Fibroblast of mammary gland (primary cell): ENCODE results near the gene CDC42SE2.
"Not testable (repeated sequence)": the region's sequence is repeated elsewhere in the genome, so short reads cannot be mapped to it uniquely, and the experiment has no call there.

Experiments
- DNase-seq: peaks from one replicate; pipeline ENCODE4 v3.0.0-alpha.2; 2010; ENCODE audit warnings: low read depth
- H3K4me3 ChIP-seq: 2 replicates; pipeline ENCODE4 v1.5.1; 2011; ENCODE audit warnings: low read depth, mild to moderate bottlenecking, low read length, moderate library complexity; ENCODE audit not compliant: control insufficient read depth
- CTCF ChIP-seq: conservative IDR thresholded peaks from 2 replicates; pipeline ENCODE4 v1.5.1; 2011; ENCODE audit warnings: low read depth, low read length, inconsistent platforms; ENCODE audit not compliant: control insufficient read depth, insufficient read depth

The CDC42SE2 gene

GRCh38 chr5:131268758-131269370, 5.0 kb downstream of the CDC42SE2 start:
- no peak overlapping the region for H3K4me3 ChIP-seq
- TF ChIP-seq CTCF: no peak
- no peak for DNase-seq

DNA sequence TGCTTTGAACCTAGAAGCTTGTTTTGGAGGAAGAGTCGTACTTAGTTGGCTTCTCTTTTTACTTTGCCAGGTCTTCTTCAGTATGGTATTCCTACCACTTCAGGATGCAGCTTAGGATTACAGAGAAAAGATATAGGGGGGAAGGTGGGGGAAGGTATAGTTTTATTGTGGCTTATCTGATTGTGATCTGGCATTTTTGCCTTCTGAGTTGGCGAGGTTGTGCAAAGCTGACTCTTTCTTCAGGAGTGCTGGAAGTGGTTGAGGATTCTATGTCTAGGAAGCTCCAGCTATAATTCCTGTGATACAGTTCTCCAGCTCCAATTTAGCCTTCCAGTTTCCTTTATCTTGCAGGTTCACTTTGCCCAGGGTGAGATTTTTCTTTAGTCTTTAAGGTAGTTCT, 7.0 kb downstream of the CDC42SE2 start:
- no peak for TF ChIP-seq CTCF
- no peak overlapping the region for H3K4me3 ChIP-seq
- no peak for DNase-seq

GRCh38 chr5:131271888-131272287, 8.0 kb downstream of the CDC42SE2 start:
- not testable (repeated sequence) for H3K4me3 ChIP-seq, DNase-seq

GRCh38 chr5:131272307-131272706, 8.5 kb downstream of the CDC42SE2 start:
- TF ChIP-seq CTCF: no peak
- no peak for DNase-seq
- H3K4me3 ChIP-seq: no peak overlapping the region

DNA sequence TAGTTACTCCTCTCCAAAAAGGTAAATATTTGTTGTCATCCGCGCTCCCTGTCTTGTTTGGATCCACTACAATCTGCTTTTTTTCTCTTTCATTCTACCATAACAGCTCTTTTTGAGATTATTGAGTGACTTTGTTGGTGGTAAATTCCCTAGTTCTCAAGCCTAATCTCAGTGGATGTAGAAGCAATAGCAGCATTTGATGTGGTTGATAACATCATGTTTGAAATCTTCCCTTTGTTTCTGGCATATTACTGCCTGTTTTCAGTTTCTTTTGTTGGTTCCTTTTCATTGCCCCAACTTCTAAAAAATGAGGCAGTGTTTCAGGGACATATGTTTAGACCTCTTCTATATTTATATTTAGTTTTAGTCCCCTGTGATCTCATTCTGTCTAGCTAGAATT, 8.9 kb downstream of the CDC42SE2 start:
- DNase-seq: no peak
- H3K4me3 ChIP-seq: no peak overlapping the region
- TF ChIP-seq CTCF: no peak

GRCh38 chr5:131274326-131275063, 10.6 kb downstream of the CDC42SE2 start:
- no peak overlapping the region for H3K4me3 ChIP-seq
- no peak for DNase-seq
- TF ChIP-seq CTCF: no peak

GRCh38 chr5:131276072-131276471, 12.2 kb downstream of the CDC42SE2 start:
- TF ChIP-seq CTCF: no peak
- no peak for DNase-seq
- no peak overlapping the region for H3K4me3 ChIP-seq
